Endothelial cell of hepatic sinusoid (primary cell): ENCODE data around the gene MED29.

Experiments used
- in situ Hi-C: cut with HindIII; loops from 2 replicates; pipeline ENCODE4 v1.10.0; 2017; ENCODE audit warnings: low sequenced_read_pairs

Gene MED29

DNA sequence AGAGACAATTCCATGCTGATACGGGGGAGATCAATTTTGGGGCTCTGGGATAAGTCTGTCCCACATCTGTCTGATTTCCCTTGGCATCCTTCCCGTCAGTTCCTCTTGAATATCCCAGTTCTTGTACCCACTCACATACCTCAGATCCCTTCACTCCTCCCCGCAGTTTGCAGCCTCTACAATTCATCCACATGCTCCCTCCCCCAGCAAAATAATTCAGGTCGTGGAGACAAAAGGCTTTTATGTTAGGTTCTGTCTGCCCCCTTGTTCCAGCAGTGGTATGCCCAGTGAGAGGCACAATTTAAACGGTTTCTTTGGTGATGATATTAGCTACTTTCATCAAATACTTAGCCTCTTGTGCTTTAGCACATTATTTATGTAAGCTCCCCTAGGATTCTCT, 35.0 kb downstream of the MED29 start:
- in situ Hi-C loops = no loop called here

DNA sequence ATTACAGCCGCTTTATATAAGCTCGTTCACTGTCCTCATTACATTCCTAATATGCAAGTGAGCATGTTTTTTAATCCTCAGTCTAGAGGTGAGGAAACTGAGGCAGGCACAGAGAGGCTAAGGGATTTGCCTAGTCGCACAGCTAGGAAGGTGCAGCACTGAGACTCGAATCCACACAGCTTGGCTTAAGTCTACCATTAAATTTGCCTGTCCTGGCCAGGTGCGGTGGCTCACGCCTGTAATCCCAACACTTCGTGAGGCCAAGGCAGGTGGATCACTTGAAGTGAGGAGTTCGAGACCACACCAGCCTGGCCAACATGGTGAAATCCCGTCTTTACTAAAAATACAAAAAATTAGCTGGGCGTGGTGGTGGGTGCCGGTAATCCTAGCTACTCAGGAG, 36.5 kb downstream of the MED29 start:
- in situ Hi-C loops = no loop called here

DNA sequence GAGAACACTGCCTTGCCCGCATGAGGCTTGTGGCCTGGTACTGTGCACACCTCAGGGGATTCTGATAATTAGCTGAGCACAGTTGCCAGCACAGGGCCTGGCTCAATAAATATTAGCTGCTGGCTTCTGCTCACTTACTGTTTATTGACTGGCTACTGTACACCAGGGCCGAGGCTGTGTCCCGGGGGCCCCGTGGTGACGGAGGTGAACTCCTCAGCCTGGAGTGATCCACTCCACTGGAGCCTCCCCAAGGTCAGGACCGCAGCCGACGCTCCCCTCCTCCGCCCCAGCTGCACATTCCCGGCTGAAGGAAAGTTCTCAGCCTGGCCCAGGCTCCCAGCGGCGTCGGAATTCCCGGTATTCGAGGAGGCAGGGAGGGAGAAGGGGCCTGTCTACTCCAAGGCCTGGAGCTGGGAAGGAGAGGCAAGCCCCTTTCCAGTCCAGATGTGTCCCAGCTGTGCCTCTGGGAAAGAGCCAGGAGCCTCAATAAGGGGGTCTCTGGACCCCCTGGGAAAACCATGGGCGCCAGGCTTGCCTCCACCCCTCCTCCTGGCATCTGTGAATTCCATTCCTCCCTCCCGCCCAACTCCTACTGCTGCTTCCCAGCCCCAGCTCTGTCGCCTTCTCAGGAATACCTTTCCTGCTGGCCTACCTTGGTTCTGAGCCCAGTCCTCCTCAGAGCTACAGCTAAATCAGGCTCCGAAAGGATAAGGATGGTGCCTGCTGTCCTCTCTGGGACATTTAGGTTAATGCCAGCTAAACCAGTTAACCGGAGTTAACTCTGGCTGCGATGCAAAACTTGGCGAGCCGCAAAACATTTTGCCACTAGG, 37.3 kb downstream of the MED29 start:
- in situ Hi-C loops = no loop called here

DNA sequence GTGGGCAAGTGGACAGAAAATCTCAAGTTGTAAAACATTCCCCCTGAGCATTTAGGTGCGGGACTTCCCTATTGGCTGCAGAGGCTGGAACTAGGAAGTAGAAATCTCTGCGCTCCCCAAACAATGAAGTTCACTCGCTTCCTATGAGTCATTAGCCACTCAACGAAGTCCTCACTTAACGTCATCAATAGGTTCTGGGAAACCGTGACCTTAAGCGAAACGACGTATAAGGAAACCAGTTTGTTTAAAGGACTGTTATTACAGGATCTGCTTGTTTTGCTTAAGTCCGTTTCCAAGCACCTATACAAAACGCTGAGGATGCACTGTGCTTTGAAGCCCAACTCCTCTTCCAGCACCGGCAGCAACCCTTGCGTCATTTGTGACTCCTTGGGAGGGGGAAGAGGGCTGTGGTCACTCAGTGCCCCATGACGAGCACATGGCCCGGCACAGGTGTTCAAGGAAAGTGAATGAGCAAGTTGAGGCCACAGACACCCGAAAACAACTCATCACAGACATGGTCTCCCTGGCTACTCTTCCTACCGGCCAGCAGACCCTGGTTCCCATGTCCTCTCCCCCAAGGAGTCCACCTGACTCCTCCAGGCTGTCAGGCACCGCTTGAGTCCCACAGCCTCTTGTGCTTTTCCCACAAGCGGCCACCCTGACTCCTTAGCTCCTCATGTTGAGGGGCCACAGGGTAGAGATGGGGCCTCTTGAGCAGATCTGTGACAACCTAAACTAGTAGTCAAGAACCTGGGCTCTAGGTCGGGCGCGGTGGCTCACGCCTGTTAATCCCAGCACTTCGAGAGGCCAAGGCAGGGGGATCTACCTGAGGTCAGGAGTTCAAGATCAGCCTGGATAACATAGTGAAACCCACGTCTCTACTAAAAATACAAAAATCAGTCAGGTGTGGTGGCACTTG, 39.8 kb downstream of the MED29 start:
- in situ Hi-C loops = no loop called here

DNA sequence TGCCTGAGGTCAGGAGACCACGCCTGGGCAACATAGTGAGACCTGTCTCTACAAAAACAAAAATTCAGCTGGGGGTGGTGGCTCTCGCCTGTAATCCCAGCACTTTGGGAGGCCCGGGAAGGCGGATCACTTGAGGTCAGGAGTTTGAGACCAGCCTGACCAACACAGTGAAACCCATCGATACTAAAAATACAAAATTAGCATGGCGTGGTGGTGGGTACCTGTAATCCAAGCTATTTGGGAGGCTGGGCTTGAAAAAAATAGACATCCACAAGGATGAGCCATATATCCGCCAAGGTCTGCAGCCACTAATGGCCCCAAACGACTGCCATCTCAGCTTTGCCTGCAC, 41.5 kb downstream of the MED29 start:
- in situ Hi-C loops = no loop called here

DNA sequence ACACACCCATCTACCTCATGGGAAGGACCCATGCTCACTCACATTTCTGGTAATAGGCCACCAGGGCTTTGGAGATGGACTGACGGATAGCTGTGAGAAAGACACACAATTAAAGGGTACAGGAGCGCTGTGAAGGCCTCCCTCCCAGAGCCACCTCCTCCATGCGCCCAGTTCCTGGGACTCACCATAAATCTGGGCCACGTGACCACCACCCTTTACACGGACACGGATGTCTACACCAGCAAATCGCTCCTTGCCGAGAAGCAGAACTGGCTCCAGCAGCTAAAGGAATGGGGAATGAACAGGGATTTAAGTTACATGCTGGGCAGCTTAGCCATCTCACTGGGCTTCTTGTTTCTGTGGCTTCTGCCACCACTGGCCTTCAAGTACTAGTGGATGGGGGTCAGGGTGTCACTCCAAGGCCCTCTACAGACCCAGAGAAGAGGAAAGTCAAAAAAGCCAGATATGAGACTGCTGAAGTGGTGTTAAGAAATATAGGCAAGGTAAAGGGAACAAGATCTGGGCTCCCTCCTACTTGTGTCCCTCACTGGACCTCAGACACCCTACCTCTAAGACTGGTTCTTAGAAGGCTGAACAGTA, 42.4 kb downstream of the MED29 start:
- in situ Hi-C loops = no loop called here

DNA sequence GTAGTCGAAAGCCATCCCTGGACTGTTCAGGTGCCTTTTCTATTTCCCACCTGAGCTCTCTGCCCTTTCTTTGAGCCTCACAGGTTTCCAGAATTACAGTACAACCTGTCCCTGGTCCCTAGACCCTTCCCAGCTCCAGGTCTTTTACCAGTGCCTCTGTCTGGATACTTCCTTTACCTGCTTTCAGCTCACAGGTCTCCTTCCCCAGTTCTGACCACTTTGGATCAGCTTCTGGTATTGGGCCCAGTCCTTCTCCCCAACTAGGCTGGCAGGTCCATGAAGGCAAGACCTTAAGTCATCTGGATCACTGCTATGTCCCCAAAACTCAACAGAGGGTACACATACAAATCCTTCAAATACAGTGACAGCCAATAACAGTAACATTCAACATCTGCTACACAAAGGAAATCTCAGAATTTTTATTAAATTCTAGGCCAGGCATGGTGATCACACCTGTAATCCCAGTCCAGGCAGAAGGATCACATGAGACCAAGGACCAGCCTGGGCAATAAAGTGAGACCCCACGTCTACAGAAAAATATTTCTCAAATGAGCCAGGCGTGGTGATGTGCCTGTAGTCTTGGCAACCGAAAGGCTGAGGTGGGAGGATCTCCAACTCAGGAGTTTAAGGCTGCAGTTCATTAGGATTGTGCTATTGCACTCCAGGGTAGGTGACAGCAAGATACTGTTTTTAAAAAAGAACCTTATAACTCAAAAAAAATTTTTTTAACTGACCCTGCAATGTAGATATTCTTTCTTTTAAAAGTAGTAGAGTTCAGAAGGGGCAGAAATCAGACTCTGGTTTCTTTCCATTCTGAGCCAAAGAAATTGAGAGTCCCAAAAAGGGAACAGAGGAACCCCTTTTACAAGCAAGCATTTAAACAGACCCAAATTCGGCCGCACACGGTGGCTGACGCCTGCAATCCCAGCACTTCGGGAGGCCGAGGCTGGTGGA, 43.2 kb downstream of the MED29 start:
- in situ Hi-C loops = no loop called here

DNA sequence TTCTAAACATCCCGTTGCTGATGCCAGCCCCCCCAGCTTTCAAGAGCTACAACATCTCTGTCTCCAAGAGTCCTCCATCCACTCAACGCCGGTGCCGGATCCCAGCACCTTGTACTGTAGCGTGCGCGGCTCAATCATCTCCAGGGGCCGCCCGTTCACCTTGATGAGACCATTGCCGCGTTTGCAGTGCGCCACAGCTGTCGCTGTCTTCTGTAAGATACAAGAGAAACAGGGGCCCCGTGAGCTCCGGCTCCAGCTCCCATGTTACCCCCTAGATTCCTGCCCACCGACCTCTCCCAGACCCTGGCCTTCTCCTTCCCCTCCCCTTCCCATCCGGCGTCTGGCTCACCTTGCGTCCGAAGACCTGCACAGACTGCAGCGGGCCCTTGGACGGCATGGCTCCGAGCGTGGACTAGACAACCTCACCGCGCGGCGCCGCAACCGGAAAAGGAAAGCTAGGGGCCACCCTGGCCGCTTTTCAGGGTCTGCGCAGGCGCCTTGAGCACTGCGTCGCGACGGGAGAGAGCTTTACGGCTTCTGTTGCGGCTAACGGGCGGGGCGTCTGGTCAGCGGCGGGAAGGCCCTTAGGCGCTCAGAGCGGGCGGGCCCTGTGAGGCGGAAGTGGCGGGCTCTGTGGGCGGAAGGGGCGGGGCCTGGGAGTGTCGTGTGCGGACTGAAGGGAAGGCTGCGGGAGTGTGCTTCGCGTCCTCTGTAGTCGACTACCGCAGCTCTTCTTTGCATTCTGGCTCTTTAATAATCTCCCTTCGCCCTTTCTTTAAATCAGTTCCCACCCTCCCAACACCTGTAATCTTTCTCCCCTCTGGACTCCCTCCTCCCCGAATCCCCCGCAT, 44.5 kb downstream of the MED29 start, which contains the start of gene RPS16:
Gene RPS16 (minus strand): TSS at position 451 of the 851 bp plus-strand sequence. CDS start 54 bp downstream, at position 397.
- in situ Hi-C loops = no loop called here

DNA sequence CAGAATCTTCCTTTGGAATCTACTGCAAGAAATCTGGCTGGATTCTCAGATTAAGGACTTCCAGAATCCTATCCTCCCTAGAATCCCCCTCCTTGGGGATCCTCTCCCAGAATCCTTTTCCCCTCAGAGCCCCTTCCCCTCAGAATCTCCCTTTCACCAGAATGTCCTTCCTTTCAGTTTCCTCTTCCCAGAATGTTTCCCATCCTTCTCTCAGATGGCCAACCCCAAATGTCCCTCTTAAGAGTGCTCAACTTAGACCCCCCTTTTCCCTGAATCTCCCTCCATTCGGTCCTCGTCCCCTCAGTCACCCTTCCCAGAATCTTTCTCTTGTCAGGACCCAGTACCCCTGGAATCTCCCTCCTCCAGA, 45.2 kb downstream of the MED29 start:
- in situ Hi-C loops = no loop called here

DNA sequence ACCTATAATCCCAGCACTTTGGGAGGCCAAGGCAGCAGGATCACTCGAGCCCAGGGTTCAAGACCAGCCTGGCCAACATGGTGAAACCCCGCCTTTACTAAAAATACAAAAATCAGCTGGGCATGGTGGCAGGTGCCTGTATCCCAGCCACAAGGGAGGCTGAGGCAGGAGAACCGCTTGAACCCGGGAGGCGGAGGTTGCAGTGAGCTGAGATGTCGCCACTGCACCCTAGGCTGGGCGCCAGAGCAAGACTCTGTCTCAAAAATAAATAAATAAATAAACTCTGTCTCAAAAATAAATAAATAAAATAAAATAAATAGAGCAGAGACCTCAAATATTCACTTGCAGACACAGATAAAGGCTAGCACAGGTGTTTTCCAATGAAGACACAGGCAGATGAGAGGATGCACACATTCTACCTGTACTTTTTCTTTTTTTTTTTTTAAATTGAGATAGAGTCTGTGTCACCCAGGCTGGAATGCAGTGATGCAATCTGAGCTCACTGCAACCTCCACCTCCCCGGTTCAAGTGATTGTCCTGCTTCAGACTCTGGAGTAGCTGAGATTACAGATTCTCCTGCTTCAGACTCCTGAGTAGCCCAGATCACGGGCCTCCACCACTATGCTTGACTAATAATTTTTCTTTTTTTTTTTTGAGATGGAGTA, 47.2 kb downstream of the MED29 start:
- in situ Hi-C loops = no loop called here

DNA sequence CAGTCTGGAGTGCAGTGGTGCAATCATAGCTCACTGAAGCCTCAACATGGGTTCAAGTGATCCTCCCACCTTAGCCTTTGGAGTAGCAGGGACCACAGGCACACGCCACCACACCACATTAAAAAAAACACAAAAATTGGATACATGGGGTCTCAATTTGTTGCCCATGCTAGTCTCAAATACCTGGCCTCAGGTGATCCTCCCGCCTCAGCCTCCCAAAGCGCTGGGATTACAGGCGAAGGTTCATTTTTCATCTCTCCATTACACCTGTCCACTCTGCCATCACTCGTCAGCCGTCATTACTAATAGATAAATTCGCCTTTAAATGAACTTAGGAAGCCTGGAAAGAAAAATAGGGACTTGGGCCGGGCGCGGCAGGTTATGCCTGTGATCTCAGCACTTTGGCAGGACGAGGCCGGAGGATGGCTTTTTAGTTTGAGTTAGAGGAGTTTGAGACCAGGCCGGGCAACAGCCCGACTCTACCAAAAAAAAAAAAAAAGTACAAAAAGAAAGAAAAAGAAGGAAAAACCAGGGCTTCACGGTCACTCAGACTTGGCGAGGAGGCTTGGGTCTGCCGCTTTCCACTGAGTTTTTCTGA, 53.5 kb downstream of the MED29 start:
- in situ Hi-C loops = no loop called here

DNA sequence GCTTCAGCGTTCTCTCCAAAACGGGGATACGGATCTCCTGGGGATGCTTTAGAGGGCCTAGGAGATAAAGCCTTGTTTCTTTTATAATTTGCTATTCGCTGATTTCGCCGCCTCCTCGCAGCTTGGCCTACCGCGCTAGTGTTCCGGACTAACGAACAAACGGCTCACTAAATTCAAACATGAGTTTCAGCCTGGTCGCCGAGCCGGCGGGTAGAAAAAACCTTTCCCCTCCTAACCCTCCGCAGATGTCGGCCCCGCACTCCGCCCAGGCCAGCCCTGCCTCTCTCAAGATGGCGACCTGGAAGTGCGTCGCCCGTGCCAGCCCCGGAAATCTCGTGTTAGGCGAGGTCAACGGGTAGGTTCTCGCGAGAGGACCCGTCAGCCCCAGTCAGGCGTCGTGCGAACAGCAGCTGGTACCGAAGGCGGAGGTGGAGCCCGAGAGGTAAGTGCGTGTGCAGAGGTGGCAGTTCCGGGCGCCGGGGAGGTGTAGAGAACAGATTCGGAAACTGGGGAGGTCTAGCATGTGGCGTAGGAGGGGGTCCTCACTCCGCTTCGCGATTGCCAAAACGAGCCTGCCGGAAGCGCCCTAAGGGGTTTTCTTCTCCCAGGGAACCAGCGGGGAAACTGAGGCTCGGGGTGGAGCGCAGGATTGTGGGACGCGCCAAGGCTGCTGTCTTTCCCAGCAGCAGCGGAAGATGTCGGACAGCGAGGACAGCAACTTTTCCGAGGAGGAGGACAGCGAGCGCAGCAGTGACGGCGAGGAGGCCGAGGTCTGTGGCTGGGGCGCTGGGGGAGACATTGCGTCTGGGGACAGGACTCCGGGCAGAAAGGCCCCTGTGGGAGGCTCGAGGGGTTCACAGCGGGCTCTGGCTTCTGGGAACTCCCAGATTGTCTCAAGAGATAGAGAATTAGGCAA, 54.3 kb downstream of the MED29 start, which contains the start of gene SUPT5H:
Gene SUPT5H (plus strand): TSS at position 387 of the 916 bp plus-strand sequence. CDS start 309 bp downstream, at position 696.
- in situ Hi-C loops = no loop called here

DNA sequence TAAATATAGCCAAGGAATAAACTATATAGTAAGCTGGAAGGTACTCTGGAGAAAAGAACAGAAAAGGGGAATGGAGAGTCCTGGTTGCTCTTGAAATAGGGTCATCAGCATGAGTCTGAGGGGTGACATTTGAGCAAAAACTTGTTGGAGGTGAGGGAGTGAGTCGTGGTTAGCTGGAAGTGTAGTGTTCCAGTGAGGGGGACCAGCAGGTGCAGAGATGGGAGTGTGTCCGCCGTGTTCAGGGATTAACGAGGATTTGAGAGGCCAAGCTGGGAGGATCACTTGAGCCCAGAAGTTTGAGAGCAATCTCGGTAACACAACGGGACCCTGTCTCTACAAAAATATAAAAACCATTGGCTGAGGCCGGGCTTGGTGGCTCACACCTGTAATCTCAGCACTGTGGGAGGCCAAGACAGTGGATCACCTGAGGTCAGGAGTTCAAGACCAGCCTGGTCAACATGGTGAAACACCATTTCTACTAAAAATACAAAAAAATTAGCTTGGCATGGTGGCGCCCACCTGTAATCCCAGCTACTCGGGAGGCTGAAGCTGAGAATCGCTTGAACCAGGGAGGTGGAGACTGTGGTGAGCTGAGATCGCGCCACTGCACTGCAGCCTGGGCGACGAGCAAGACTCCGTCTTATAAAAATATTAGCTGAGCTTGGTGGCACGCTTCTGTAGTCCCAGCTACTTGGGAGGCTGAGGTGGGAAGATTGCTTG, 55.3 kb downstream of the MED29 start:
- in situ Hi-C loops = no loop called here

DNA sequence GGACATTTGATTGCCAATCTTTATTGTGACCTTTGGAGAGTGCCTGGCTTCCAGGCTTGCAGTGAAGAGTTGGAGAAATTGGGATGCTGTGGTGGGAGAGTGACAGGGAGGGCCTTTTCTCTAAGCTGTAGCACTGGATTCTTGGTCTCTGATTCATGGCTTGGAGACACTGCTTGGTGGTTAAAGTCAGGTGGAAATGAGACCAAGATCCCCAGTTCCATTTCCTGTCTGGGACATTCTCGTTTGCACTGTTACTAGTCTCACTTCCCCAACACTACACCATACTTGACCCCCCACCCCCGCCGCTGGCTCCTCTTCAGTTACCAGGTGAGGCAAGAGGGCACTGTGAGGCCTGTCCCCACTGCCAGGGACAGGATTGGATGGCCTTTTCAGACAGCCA, 57.1 kb downstream of the MED29 start:
- in situ Hi-C loops = no loop called here

DNA sequence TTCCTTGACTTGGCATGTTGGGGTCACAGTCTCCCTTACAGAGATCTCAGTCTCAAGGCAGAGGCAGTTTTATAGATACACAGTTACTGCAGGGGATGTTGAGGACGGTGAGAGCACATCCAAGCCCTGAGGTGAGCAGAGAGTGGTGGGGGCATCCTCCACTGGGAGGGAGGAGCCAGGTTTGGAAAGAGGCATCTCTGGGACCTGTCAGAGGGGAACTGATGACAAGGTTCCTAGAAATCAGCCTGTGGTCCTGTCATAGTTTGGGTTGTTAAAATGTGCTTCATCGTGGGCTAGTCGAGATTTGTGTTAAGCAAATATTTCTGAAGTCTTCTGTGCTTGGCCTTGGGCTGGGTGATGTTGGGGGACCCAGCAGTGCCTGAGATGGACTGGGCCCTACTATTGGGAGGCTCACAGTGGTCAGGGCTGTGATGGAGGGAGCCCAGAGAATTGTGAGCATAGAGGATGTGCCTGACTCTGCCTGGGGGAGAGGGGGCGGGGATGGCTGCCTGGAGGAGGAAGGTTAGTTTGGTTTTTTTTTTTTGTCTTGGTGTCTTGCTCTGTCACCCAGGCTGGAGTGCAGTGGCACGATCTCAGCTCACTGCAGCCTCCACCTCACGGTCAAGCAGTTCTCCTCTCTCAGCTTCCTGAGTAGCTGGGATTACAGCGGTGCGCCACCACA, 58.1 kb downstream of the MED29 start:
- in situ Hi-C loops = no loop called here
